HG02870 (cell line): ENCODE measurements around the gene MTA1.

Experiments
- ATAC-seq: cut with Tn5 transposase; IDR thresholded peaks from one replicate; pipeline ENCODE4 v1.9.1; 2021; ENCODE audit warnings: mild to moderate bottlenecking, moderate library complexity; ENCODE audit not compliant: unreplicated experiment

The MTA1 gene

DNA sequence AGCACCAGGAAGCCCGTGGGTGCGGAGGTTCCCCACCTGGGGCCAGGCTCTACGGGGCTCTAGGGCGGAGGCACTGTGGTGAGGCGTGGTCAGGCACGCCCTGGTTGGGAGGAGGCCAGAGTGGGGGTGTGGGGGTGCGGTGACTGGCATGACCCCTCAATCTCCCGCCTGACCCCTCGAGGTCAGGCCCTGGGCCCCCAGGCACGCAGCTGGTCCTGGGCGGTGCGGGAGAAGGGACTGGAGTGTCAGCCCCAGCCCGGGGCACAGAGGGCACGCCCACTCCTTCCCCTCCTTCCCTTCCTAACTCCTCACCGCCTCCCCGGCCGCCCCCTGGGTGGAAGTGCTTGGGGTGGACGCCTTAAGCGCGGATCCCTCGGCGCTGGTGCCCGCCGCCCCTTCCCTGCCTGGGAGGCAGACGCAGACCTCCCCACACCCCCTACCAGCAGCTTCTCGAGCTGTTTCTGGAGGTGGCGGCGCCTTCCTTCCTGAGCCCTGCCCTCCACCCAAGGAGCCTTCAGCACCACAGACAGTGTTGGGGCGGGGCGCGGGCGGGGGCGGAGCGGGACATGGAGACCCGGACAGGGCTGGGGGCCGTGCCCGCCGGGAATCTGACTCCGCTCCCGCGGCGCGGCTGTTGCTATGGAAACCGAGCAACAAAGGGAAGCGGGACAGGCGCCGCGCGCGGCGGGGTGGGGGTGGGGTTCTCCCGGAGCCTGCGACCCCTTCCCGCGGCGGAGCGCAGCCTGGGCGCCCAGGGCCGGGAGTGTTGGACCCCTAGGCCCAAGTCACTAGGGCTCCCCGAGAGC is 54.3 kb downstream of the MTA1 start:
- ATAC-seq: no peak

DNA sequence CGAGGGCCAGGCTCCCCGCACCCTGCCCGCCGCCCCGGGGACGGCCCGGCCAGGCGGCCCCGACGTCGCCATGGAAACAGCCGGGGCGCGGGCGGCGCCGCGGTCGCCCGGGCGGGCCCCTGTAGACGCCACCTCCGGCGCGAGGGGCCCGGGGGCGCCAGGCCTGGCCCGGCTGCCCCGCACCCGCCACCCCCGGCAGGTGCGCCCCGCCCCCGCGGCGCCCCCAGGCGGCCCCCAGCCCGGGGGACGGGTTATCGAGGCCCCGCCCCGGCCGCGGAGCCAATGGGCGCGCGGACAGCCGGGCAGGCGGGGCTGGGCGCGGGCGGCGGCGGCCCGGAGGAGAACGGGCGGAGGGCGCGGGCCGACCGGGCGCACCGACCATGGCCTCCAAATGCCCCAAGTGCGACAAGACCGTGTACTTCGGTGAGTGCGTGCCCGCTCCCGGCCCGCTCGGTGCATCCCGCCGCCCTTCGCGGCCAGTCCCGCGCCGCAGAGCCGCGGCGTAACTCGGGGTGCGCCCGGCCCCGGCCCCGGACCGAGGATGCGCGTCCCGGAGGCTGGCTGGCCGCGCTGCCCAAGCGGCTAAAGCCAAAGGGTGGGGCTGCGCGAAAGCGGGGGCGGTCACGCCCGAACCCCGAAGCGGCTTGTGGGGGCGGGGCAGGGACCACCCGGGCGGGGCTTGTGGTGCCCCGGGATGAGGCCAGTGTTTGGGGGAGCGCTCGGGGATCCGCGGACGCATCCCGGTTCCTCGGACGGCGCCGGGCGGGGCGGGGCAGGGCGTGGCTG is 55.0 kb downstream of the MTA1 start, which contains the start of gene CRIP2:
Gene CRIP2 (plus strand): TSS at position 339 of the 786 bp plus-strand sequence. CDS start 42 bp downstream, at position 381.
- ATAC-seq: no peak

DNA sequence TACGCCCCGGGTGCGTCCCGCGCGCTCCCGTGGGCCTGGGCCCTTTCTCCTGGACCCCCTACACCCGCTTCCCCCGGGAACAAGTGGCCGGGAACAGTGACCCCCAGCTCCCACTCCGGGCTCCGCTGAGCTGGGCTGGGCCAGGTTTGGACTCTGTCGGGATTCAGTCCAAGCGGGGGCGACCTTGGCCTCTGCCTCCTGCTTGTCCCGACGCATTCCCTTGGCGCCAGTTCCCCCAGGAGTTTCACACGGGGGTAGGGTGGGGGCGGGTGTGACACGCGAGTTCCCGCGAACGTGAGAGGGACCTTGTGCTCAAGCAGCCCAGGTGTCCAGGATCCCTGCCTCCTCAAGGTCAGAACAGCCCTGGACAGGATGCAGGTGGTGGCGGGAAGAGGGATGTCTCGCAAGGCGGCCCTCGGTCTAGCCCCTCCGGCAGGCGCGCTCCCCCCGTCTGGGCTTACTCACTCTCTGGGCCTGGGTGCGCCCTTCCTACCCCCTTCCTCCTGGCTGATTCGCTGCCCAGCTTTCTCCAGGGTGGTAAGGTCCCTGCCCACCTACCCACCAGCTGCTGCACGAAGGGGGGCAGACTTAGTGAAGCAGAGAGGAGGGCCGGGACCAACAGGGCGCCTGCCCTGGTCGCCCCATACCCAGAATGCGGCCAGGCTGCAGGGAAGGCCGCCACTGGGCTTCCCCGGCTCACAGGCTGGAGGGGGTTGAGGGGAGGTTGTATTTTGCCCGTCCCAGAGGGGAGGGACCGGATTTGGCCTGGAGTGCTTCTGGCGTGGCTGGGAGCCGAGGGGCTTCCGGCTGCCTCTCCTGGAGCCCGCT is 55.9 kb downstream of the MTA1 start:
- ATAC-seq: no peak

DNA sequence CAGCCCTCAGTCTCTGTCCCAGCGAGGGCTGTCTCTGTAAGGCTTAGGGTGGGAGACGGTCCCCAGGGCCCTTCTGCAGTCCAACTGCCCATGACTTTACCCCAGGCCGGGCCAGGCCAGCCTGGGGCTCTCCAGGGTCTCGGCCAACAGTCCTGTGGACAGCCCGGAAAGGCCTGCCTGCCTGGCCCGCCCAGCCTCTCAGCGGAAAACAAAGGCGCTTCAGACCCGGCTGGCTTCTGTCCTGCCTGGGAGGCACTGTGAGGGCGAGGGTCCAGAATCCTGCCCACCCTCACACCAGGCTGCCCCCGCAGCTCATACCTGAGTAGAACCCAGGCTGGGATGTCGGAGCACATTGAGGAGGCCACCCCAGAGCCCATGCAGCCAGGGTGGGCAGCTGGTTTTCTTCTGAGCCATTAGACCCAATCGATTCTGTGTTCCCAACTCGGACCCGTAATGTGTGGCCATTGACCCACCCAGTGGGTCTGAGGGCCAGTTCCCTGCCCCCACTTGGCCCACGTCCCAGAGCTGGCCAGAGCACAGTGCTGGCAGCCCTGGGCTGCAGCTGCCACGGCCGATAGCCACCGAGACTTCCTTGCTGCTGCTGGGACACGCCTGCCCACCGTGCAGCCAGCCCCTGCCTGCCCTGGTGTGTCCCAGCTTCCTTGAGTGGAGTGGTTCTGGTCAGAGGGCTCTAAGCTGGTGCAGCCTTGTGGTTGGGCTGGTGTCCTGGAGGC is 56.6 kb downstream of the MTA1 start:
- ATAC-seq: no peak

DNA sequence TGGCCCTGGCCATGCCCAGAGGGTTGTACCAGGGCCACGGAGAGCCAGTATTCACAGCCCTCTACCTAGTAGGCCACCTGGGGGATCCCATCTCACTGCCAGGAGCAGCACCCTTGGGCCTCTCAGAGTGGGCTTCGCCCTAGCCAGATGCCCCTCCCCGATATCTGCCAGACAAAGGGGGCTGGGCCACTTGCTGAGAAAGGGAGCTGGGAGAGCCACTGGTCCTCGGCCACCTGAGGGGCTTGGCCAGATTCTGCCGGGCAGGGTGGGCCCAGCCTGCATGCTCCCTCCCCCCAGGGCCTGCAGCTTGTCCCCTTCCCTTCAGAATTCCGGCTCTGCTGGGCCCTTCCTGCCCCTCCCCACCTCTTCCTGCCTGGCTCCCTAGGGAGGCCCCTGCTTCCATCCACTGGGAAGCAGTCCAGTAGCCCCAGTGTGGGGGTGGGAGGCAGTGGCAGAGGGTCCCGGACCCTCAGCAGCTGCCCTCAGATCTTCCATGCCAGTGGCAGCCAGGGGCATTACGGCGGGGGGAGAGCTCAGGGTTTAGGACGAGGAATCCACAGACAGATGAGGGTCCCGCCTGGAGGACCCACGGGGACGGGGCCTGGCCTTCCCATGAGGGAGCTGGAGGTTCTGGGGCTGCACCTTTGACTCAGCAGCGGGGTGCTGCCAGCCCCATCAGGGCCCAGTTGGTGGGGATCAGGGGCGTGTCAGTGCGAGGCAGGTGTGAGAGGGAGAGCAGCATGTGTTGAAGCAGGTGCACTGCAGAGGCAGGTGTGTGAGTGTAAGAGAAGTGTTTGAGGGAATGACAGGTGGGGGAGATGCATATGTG is 57.4 kb downstream of the MTA1 start:
- no peak for ATAC-seq

DNA sequence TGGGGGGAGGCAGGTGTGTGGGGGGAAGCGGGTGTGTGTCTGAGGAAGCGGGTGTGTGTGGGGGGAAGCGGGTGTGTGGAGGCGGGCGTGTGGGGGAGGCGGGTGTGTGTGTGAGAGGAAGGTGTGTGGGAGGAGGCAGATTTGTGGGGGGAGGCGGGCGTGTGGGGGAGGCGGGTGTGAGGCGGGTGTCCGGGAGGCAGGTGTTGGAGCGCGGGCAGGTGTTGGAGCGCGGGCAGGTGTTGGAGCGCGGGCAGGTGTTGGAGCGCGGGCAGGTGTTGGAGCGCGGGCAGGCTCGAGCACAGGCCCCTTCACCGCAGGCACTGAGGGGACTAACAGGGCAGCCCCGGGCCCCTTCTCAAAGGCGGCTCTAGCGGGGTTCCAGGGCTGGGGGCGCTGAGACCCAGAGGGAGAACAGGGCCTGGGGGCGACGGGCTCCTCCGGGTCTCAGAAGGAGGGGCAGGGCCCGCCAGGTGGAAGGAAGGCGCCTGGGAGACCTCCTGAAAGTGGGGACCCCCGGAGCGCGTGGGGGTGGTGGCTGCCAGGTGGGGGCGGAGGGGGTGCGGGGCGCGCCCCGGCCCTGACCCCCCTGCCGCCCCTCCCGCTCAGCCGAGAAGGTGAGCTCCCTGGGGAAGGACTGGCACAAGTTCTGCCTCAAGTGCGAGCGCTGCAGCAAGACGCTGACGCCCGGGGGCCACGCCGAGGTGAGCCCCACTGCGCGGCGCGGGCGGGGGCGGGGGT is 58.2 kb downstream of the MTA1 start:
- ATAC-seq: no peak

DNA sequence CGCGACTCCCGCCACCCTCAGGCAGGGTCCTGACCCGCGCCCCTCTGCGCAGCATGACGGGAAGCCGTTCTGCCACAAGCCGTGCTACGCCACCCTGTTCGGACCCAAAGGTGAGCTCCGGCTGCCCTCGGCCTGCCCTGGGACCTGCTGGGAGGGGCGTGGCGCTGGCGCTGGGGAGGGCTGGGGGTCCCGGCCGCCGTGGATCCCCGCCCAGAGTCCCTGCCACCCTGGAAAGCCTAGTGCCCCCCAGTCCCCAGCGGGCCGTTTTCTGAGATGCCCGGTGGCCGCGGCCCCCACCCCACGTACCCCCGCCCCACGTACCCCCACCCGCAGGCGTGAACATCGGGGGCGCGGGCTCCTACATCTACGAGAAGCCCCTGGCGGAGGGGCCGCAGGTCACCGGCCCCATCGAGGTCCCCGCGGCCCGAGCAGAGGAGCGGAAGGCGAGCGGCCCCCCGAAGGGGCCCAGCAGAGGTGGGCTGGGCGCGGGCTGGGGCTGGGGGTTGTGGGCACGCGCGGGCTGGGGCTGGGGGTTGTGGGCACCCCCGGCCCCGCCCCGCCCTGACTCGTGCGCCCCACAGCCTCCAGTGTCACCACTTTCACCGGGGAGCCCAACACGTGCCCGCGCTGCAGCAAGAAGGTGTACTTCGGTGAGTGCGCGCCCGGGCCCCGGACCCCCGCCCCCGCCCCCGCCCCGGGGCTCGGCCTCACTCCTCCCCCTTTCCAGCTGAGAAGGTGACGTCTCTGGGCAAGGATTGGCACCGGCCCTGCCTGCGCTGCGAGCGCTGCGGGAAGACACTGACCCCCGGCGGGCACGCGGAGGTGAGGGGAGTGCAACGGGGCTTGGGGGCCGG is 59.0 kb downstream of the MTA1 start:
- ATAC-seq: no peak

DNA sequence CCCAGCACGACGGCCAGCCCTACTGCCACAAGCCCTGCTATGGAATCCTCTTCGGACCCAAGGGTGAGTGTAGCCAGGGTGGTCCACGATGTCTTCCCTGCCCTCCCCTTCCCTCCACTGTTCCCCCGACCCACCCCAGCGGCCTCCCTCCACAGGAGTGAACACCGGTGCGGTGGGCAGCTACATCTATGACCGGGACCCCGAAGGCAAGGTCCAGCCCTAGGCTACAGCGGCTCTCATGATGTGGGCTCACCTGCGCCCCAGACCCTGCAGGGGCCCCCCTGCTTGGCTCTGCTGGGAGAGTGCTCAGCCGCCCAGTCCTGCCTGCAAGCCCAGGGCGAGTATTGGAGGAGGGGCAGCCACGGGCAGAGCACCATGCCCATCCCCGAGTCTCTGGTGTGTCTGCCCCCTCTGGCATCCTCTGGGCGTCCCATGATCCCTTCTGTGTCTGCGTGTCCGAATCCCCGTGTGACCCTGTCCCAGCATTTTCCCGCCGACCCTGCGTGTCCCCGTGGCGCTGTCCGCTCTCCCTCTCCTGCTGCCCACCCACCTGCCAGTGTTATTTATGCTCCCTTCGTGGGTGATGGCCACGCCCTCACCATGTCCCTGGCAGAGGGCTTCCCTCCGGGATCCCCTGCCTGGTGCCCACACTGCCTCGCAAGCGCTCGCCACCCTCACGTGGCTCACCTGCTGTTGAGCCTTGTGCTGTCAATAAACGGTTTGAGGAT is 60.0 kb downstream of the MTA1 start:
- no peak for ATAC-seq

DNA sequence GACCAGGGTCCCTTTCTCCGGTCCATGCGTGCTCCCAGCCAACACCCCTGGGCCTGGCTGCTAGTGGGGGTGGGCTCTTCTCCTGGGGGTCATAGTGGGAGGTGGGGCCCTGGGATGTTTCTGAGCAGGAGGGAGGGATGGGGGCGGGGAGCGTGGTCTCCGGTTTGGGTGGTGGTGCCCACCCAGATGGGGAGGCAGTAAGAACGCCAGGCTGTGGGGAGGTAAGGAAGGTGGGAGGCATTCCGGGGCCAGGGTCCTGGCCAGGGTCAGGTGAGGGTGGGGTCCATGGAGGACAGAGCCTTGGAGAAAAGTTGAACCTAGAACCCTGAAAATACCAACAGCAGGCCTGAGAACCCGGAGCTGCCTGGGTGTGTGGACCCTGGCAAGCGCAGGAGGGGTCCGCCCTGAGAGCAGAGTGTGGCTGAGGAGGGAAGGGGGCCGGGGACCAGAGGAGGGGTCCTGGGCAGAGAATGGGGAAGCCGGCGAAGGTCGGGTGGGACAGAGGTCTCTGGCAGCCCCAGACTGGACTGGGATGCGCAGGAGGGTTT is 60.6 kb downstream of the MTA1 start:
- ATAC-seq: no peak

DNA sequence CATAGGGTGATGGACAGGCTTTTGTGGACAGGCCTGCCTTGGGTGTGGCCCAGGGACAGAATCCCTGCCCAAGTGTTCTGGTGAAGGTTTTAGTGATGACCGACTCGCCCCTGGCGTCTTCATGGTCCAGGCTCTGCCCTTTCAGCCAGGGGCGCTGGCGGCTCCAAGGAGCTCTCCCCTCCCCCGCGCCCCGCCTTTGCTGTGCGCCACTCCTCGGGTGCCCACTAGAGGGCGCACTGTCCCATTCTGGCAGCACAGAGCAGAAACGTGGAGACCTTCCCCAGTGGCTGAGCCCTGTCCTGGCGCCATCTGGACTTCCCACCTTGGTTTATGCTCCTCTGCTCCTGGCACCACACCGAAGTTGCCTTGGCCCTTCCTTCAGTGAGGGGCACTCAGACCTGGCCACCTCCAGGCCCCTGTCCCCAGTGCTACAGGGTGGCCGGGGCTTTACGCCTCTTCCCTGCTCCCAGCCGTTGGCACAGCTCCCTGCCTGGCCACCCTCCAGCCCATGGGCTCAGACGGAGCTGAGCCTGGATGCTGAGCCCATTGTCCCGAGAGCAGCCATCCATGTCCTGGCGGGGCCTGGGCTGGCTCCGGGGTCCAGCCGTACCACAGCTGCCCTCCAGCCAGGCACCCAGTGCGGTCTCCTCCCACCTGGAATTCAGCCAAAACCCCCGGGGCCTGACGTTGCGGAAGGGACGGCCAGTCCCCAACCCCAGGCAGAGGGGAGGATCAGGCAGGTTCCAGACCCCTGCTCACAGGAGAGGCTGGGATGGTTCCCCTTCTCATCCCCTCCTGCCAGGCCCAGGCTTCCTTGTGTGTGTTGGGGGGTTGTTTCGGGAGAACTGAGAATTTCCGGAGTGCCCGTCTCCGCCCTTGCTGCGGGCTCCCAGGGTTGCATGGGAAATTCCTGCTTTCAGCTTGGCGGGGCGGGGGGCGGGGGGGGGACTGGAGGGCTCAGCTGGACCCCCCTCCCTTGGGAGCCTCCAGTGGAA is 61.5 kb downstream of the MTA1 start:
- peak; percentile 43 for ATAC-seq

DNA sequence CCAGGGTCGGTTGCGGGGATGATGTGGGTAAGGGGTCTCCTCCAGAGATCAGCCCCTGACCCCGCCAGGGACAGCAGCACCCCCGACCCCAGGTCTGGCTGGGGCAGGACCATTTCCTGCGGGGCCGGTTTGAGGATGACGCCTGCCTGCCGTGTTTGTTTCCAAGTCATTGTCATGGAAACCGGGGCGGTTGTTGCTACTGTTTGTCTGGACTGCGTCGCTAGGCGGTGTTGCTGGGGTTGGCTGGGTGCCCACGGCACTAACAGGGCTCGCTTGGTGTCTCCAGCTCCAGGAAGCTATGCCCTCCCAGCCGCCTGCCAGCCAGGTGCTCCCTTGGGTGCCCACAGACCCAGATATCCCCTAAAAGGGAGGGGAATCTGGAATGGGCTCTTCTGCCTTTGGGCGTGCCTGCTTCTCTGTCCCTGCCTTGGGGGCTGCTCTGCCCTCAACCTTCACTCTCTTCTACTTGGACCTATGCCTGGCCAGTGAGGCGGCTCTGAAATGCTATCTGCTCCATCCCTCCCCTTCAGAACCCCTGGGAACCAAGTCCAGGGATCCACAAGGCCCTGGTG is 62.3 kb downstream of the MTA1 start:
- no peak for ATAC-seq

DNA sequence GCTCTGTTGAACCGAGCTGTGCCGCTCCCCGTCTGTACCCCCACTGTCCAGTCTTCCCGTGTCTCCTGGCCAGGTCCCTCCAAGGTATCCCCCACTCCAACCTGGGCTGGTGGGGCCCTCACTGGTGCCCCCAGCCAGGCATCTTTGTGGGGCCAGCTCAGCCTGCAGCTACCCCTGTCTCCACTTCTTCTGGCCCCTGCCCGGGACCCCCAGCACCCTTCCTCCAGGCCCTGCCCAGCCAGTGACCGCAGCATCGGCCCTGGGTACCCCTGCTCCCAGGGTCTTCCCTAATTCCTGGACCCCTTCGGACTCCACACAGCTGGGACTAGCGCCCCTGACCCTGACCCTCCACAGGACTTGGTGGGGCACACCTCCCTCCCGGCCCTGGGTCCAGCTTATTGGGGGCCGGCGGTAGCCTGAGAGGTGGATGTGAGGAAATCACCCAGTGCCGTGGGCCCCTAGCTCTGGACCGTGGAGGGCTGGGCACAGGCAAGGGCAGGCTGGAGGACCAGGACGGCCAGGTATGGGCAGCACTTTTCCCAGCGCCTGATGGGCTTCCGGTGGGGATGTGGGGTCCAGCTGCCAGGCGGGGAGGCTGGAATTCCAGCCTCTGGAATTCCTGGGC is 63.0 kb downstream of the MTA1 start:
- no peak for ATAC-seq

DNA sequence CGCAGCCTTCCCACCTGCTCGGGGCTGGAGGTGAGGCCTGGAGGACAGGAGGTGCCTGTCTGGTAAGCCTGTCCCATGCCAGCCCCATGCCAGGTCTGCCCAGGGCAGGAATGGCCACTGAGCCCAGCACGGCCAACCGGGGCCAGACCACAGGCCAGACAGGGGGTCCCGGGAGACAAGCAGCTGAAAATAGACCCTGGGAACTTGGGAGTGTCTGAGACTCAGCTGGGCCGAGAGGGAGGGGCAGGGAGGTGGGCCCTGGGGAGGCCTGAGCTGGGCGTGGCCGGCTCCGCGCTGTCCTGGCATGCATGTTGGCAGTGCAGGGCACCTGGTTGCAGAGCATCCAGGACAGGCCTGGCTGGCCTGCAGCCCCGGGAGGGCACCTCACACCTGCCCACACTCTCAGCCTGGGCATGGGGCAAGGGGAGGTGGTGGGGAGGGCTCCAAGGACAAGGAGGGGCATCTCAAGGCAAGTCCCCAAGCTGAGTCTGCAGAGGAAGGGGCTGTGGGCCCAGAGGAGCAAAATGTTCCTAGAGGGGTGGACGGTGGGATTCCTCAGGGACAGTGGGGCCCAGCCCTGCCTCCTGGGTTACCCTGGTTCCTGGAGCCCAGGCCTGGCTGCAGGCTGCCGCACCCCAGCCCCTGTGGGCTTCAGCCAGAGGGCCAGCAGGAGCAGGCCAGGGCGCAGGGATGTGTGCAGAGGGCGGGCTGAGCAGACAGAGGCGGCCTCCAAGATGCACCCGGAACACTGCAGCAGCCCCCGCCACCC is 63.9 kb downstream of the MTA1 start:
- no peak for ATAC-seq
